HG03460 (cell line): ENCODE measurements around the gene SLIT2.

Experiments
- ATAC-seq: cut with Tn5 transposase; IDR thresholded peaks from one replicate; pipeline ENCODE4 v1.9.1; 2021; ENCODE audit not compliant: unreplicated experiment

The SLIT2 gene

GRCh38 chr4:20265726-20266125 is 14.0 kb downstream of the SLIT2 start:
- no peak for ATAC-seq

DNA sequence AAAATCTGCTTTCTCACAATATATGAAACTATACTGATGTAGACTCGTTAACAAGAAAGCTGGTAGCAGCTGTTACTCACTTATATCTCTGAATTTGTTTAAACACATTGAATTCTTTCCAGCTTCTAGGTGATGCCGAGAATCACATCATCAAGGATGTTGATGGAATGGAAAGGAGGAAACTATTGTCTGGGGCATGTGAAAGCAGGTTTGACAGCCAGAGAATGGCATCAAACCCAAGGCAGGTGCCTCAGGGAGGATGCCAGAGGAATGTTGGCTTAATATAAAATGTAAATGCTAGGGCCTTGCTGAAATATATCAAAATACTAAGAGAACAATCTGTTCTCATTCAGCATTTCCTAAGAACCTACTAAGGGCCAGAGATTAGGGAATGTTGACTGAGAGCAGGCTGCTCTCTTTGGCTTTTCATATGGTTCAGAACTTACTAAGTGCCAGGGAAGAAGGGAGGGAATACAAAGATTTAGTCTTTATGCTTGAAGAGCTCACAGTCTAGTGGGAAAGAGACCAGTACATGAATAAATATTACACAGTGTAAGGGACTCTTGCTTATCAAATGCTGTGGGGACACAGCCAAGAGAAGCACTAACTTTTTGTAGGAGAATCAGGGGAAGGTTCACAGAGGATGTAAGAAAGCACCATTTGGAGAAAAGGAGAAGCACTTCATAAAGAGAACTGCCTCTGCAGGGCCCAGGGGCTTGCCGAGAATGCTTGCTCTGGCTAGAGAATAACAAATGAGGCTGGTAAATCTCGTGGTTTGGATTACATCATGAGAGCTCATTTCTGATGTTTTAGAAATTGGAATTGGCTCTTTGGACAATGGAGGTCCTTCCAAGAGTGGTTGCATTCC is 14.7 kb downstream of the SLIT2 start:
- ATAC-seq = no peak

DNA sequence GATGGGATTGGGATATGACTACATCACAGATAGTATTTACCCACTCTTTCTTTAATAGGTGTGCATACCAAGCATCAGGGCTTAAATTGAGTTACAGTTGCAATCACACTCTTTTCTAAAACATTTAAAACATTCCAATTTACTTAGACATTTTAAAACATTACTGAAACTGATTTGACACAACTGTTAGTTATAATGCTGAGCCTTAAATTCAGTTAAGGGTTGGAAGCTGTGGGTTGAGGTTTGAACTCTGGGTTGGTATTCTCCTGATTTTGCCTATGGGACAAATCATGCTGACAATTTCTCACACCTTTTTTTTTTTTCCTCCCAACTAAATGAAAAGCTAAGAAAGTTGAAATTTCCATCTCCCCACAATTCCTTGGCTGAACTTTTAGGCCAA is 16.3 kb downstream of the SLIT2 start:
- no peak for ATAC-seq

DNA sequence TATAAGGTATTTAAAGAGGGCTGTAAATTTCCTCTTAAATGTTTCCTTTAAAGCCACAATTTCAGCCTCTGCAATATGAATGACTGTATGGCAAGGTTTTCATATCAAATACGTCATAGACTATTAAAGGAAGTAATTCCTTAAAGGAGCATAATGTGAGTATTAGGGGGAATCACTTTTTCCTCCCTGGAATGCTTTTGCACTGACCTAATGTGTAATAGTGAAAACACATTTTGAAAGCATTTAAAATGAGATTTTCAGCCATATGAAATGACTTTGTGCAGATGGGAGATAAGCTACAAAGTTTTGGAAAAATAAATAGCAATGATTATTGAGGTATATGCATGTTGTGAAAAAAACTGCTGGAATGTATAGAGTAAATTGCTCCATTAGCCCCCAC is 17.6 kb downstream of the SLIT2 start:
- no peak for ATAC-seq

DNA sequence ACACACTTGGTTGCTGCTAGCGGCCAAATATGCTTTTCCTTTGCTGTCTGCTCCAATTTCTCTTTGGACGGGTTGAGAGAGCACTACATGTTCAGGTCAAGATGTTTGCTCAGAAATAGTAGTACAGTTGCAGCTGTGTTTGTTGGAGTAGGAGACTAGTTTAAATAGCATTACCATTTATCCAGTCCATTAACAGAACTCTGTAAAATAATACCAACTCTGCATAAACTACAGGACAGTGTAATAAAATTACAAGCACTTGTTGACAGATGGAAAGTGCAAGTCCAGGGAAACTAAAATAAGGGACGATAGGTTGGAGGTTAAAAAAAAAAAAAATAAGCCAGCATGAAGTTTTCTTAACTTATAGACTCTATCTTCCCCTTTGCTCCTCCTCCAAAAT is 20.2 kb downstream of the SLIT2 start:
- ATAC-seq = no peak

- ATAC-seq = no peak
Observed at GRCh38 chr4:20272411-20272872, 20.7 kb downstream of the SLIT2 start.

DNA sequence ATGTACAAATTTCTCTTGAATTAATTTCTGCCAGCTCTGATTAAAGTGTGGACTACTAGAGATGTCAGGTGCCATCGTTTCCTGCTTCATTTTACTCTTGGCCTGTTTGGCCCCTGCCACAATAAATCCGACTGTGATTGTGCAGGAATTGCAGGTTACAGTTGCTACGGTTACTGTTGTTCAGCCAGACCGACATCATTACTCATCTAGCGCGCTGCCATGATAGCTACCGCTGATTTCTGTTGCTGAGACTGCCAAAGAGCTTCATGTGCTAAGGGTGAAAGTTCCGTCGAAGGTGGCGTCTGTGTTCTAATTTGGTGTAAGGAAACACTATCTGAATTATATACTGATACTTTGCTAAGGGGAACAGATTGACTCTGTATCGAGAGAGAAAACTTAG is 22.1 kb downstream of the SLIT2 start:
- no peak for ATAC-seq

- ATAC-seq = no peak
Observed at GRCh38 chr4:20276848-20277247, 25.1 kb downstream of the SLIT2 start.

GRCh38 chr4:20278195-20278594 is 26.5 kb downstream of the SLIT2 start:
- no peak for ATAC-seq

DNA sequence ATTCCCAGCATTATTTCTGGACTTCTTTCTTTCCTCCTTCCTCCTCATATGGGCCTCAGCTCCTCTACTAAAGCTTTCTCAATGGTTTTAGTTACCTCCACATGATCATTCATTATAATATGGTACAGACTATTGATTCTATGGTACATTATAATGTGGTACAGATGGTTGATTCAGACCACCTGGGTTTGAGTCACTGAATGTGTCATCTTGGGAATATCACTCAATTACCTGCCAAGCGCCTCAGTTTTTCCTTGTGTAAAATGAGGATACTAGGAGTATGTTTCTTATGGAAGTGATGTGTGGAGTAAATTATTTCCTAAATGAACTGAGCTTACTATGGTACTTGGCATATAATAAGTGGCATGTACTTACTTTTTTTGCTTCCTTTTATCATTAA is 27.7 kb downstream of the SLIT2 start:
- no peak for ATAC-seq

DNA sequence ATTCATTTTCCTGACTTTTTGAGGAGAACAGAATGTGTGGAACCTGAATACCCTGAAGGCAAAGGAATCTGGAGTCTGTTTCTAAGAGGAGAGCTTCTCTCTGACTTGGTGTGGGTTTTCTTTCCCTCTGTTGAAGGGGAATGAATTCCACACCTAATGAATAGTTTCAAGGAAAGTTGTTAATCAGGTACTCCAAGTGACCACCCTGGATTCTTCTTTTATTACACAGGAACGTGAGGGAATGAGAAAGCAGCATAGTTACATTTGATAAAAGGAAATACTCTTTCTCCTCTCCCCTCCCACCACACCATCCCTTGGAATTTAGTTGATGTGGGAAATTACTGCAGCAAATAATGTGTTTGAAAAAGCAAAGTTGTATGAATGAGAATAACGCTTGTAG is 29.7 kb downstream of the SLIT2 start:
- no peak for ATAC-seq

- ATAC-seq = no peak
Observed at GRCh38 chr4:20283039-20283438, 31.3 kb downstream of the SLIT2 start.

GRCh38 chr4:20284990-20285389 is 33.3 kb downstream of the SLIT2 start:
- ATAC-seq = no peak

DNA sequence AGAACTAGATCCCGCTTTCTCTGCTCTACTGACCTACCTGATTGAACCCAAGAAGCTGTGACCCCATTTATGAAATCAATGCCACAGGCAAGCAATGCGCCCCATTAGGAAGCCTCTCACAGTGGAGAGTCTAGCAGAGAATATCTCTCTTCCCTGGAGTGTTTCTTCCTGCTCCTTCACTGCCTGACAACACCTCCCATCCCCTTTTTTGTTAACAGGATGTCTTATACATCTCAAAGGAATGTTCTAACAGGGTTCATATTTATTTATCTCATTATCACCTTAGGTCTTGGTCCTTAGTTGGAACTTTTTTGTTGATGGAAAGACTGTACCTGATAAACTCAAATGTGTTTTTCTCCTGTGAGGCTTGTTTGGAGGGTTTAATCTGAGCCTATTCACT is 35.5 kb downstream of the SLIT2 start:
- ATAC-seq = no peak

GRCh38 chr4:20288047-20288650 is 36.4 kb downstream of the SLIT2 start:
- no peak for ATAC-seq

- ATAC-seq = no peak
Observed at GRCh38 chr4:20288846-20289512, 37.3 kb downstream of the SLIT2 start.

DNA sequence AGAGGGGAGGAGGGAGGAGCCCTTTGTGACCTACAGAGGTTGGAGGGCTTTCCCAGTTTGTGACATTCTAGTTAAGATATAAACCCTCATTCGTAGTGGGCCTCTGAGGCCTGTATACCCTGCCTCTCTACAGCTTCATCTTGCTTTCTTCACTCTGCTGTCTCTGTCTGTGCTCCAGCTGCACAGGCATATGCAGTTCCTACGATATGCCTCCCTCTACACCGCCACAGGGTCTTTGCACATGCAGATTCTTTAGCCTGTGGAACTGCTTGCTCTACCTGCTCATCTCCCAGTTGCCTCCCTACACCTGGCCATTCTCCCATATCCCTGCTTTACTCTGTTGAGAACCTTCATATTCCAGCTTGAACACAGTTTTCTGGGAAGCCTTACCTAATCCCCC is 38.1 kb downstream of the SLIT2 start:
- ATAC-seq = no peak

DNA sequence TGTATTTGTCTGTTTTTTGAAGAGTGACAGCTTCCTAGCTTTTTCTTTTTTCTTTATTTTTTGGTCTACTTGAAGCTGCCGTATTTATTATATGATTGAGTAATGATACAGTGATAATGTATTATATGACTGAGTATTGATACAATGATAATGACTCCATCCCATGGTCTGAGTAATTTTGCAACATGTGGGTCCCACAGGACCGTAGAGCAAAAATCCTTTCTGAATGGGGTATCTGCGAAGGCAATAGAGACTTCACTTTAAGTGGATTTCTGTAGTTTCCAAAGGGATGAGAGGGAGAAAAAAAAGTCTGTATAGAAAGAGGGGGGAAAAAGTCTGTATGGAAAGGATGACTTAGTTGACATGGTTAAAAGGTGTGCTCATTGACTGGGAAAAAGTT is 41.0 kb downstream of the SLIT2 start:
- ATAC-seq = no peak

- ATAC-seq = no peak
Observed at GRCh38 chr4:20297261-20297660, 45.6 kb downstream of the SLIT2 start.

GRCh38 chr4:20297783-20298182 is 46.1 kb downstream of the SLIT2 start:
- ATAC-seq = no peak

DNA sequence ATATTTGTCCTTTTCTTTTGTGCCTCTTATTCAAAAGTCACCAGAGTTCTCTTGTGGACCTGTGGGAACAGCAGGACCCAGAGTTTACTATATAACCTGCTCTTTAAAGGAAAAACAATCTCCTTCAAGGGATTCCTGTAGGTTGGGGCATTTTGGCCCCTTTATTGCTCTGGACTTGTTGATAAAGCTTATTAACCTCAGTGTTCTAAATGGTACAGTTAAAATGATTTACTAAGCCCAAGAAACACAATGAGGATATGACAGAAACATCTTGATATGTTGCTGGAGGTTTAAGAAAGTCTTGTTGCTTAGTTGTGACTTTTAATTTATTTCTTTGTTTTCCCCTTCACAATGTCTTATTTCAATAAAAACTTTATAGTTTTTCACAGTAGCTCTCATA is 46.8 kb downstream of the SLIT2 start:
- no peak for ATAC-seq

GRCh38 chr4:20298986-20299385 is 47.3 kb downstream of the SLIT2 start:
- no peak for ATAC-seq
